ENCODE results near the gene DNAJB2.

Gene DNAJB2

DNA sequence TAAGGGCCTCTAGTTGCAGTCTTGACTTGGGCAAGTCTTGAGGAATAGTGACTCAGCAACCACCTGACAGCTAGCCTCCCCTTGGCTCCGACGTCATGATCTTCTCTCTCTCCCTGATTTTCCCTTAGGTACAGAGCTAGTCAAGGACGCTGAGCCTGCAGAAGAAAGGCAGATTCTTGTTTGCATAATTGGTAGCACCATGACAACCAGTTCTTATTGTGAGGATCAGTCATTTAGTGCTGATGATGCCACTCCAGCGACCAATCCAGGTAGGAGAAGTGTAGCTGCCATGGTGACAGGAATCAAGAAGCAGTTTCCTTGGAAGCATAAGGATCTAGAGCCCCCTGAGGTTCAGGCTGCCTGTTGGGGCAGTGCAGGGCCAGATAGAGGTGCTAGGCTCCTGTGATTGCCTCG lies 56.2 kb downstream of the DNAJB2 start:
- H3K36me3 ChIP-seq (replicated peaks; ENCODE audit: low read depth, low read length): no peaks in the 10 kb centered on the region
- H2AFZ ChIP-seq (ENCODE audit: low read depth, low read length): no peak overlapping the region
- H3K9ac ChIP-seq (ENCODE audit: low read length): no peak overlapping the region
- no peak overlapping the region for H3K4me2 ChIP-seq (ENCODE audit: low read length)
- no peak overlapping the region for H3K4me3 ChIP-seq (ENCODE audit: low read length)
- no peak for TF ChIP-seq EZH2phosphoT487 (IDR thresholded peaks at IDR 0.05; ENCODE audit: low read depth)
- H3K4me1 ChIP-seq (ENCODE audit: low read length): peaks cover 4% of the 10 kb centered on the region; the same call in 1 of the 2 replicates
- H3K27me3 ChIP-seq (ENCODE audit: low read depth, low read length): no peaks in the 10 kb centered on the region
- no peaks in the 10 kb centered on the region; the same call in 1 of the 2 replicates for H3K9me3 ChIP-seq (ENCODE audit: insufficient read depth, low read length)
- H3K79me2 ChIP-seq (ENCODE audit: low read length): no peaks in the 10 kb centered on the region
- H4K20me1 ChIP-seq (ENCODE audit: insufficient read depth, low read length): no peaks in the 10 kb centered on the region
- H3K27ac ChIP-seq (ENCODE audit: low read length): no peak overlapping the region

Measured in OCI-LY3 (cell line).